Trophoblast cell (in vitro differentiated cells and primary cell): ENCODE results near the gene LAMA5.
A peak's percentile ranks its signal among the peaks of the same experiment; 100 is the strongest.

Experiments
- DNase-seq, 2 donors: peaks; one replicate each; pipeline ENCODE4 v3.0.0-alpha.2; 2016
- H2AFZ ChIP-seq: 2 replicates; pipeline ENCODE4 v1.6.1; 2013; ENCODE audit warnings: low read length, moderate library complexity, mild to moderate bottlenecking; ENCODE audit not compliant: insufficient read depth, poor library complexity
- H2AK5ac ChIP-seq: 2 replicates; pipeline ENCODE4 v1.6.1; 2013; ENCODE audit warnings: mild to moderate bottlenecking, low read length
- H2BK120ac ChIP-seq: 2 replicates; pipeline ENCODE4 v1.6.1; 2013; ENCODE audit warnings: low read length, mild to moderate bottlenecking, moderate library complexity; ENCODE audit not compliant: insufficient read depth, poor library complexity
- H2BK12ac ChIP-seq: 2 replicates; pipeline ENCODE4 v1.6.1; 2013; ENCODE audit warnings: mild to moderate bottlenecking, low read length, moderate library complexity
- H2BK5ac ChIP-seq: 2 replicates; pipeline ENCODE4 v1.6.1; 2013; ENCODE audit warnings: low read length, low read depth, moderate library complexity, mild to moderate bottlenecking; ENCODE audit not compliant: poor library complexity
- H3K14ac ChIP-seq: 2 replicates; pipeline ENCODE4 v1.6.1; 2013; ENCODE audit warnings: mild to moderate bottlenecking, low read length
- H3K18ac ChIP-seq: 2 replicates; pipeline ENCODE4 v1.6.1; 2013; ENCODE audit warnings: mild to moderate bottlenecking, low read length
- H3K23ac ChIP-seq: 2 replicates; pipeline ENCODE4 v1.6.1; 2013; ENCODE audit warnings: low read length
- H3K27ac ChIP-seq: 2 replicates; pipeline ENCODE4 v1.5.1; 2013; ENCODE audit warnings: low read depth, mild to moderate bottlenecking, inconsistent platforms, low read length, moderate library complexity
- H3K27me3 ChIP-seq: 2 replicates; pipeline ENCODE4 v1.6.1; 2013; ENCODE audit warnings: inconsistent platforms, mild to moderate bottlenecking, low read length, moderate library complexity; ENCODE audit not compliant: insufficient read depth
- H3K36me3 ChIP-seq, 2 experiments: 1 replicate in 1 of 2; 2 replicates in 1 of 2; pipeline ENCODE4 v1.6.1; 2013; ENCODE audit warnings: low read length in 2 of 2, mild to moderate bottlenecking in 2 of 2, moderate library complexity in 1 of 2; ENCODE audit not compliant: insufficient read depth in 2 of 2, control insufficient read depth in 1 of 2
- H3K4ac ChIP-seq: 2 replicates; pipeline ENCODE4 v1.6.1; 2013; ENCODE audit warnings: low read depth, mild to moderate bottlenecking, low read length, moderate library complexity
- H3K4me1 ChIP-seq, 2 experiments: 1 replicate in 1 of 2; 2 replicates in 1 of 2; pipeline ENCODE4 v1.6.1; 2013; ENCODE audit warnings: low read length in 2 of 2, mild to moderate bottlenecking in 2 of 2, moderate library complexity in 1 of 2; ENCODE audit not compliant: insufficient read depth in 2 of 2, control insufficient read depth in 1 of 2
- H3K4me2 ChIP-seq: 2 replicates; pipeline ENCODE4 v1.6.1; 2013; ENCODE audit warnings: inconsistent platforms, mild to moderate bottlenecking, low read length, moderate library complexity
- H3K4me3 ChIP-seq: 2 replicates; pipeline ENCODE4 v1.5.1; 2013; ENCODE audit warnings: mild to moderate bottlenecking, low read depth, low read length, inconsistent platforms
- H3K79me1 ChIP-seq: one replicate; pipeline ENCODE4 v1.6.1; 2013; ENCODE audit warnings: low read length
- H3K79me2 ChIP-seq: 2 replicates; pipeline ENCODE4 v1.6.1; 2013; ENCODE audit warnings: low read length, mild to moderate bottlenecking; ENCODE audit not compliant: control insufficient read depth, insufficient read depth, poor library complexity
- H3K9ac ChIP-seq: 2 replicates; pipeline ENCODE4 v1.6.1; 2013; ENCODE audit warnings: mild to moderate bottlenecking, low read length
- H3K9me3 ChIP-seq: 2 replicates; pipeline ENCODE4 v1.6.1; 2013; ENCODE audit warnings: low read depth, mild to moderate bottlenecking, control low read depth, inconsistent platforms, low read length; ENCODE audit not compliant: insufficient read depth
- H4K12ac ChIP-seq: 2 replicates; pipeline ENCODE4 v1.6.1; 2013; ENCODE audit warnings: low read depth, mild to moderate bottlenecking, low read length, moderate library complexity
- H4K8ac ChIP-seq: 2 replicates; pipeline ENCODE4 v1.6.1; 2013; ENCODE audit warnings: low read depth, mild to moderate bottlenecking, low read length, moderate library complexity
- H4K91ac ChIP-seq: one replicate; pipeline ENCODE4 v1.6.1; 2013; ENCODE audit warnings: low read depth, mild to moderate bottlenecking, low read length, moderate library complexity
- WGBS: extraction: QIAGEN DNeasy Blood & Tissue Kit; methylation state at CpG from one replicate; pipeline ENCODE4 v1.1.7; 2013; ENCODE audit warnings: missing lambda C conversion rate; ENCODE audit not compliant: insufficient read length, insufficient coverage; ENCODE audit errors: extremely low coverage; 5-methylcytosine and 5-hydroxymethylcytosine counted together

The LAMA5 gene

DNA sequence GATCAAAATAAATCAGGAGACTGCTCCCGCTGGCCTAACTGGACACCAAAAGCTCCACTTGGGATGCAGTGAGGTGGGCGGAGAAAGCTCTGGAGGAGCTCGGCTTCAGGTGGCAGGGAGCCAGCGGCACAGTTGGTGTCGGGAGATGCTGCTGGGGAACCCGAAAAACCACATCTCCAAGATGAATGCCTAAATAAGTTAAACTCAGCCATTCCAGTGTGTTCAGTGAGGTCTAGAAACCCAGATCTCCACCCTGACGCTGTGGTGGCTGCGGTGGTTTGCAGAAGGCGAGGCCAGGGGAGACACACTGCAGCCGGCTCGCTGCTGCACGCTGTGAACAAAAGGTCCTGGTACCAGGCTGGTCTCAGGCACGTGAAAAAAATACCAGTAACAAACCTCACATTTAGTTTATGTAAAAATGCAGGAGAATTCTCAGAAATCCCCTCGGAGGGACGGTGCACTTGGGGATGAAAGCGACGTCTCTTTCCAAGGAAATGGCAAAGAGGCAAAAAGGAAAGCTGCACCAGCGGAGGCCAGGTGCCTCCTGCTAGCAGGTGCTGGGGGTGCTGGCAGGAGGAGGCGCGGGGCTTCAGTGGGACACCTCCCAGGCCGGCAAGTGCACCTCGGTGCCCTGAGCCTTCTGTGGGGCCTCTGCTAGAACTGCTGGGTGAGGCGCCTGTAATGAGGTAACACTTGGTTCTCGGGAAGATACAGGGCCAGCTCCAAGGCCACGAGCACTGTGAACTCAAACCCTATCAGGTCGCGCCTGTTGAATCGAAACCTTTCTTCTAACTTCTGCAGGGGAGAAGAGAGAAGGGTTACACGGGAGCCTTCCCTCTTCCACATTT lies 23.4 kb upstream of the LAMA5 start:
- Histone ChIP-seq H3K9ac (no peak overlapping the region), H3K4me2 (no peak overlapping the region), H3K4me1 (peaks cover 4 to 8% of the 10 kb centered on the region in 2 experiments), H3K14ac (no peak overlapping the region), H4K12ac (no peak overlapping the region), H3K18ac (no peak overlapping the region), H2BK5ac (no peak overlapping the region), H3K27ac (no peak overlapping the region), H3K36me3 (peaks cover 65 to 67% of the 10 kb centered on the region in 2 experiments), H2BK12ac (no peak overlapping the region), H2AK5ac (no peak overlapping the region), H2AFZ (no peak overlapping the region), H3K23ac (no peak overlapping the region), H4K8ac (no peak overlapping the region), H4K91ac (no peak overlapping the region), H3K9me3 (no peaks in the 10 kb centered on the region), H3K79me1 (peaks cover 12% of the 10 kb centered on the region), H3K79me2 (peaks cover 14% of the 10 kb centered on the region), H3K27me3 (no peaks in the 10 kb centered on the region), H3K4ac (no peak overlapping the region), H2BK120ac (no peak overlapping the region), H3K4me3 (no peak overlapping the region)
- no CpG with 5 or more reads among the region's 29 CpGs for WGBS
- no peak for DNase-seq

DNA sequence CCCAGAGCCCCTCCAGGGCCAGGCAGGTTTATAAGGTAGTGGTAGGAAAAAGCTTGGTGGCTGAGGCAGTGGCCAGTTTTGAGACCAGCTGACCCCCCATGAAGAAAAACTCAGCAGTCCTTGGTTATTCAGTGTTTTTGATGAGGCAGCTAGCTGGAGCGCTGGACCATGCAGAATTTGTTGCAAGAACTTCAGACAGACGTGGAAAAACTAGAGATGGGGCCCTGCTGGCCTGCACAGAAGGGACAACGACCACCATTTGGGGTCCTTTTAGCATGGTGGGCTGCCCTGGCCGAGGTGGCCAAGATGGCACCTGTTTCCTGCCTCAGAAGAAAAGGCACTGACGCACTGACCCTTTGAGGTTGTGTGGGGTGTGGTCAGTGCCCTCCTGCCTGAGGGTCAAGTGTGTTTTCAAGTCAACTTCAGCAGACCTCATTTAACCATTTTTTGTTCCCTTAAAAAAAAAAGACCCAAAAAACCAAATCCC lies 22.5 kb upstream of the LAMA5 start:
- Histone ChIP-seq H3K27me3 (no peaks in the 10 kb centered on the region), H3K79me1 (peaks cover 12% of the 10 kb centered on the region), H3K27ac (no peak overlapping the region), H4K12ac (no peak overlapping the region), H4K8ac (no peak overlapping the region), H2BK12ac (no peak overlapping the region), H3K4me1 (peaks cover 4 to 8% of the 10 kb centered on the region in 2 experiments), H3K9me3 (no peaks in the 10 kb centered on the region), H3K36me3 (peaks cover 65 to 66% of the 10 kb centered on the region in 2 experiments), H3K14ac (no peak overlapping the region), H3K23ac (no peak overlapping the region), H3K4me2 (no peak overlapping the region), H2BK5ac (no peak overlapping the region), H3K18ac (no peak overlapping the region), H4K91ac (no peak overlapping the region), H2AK5ac (no peak overlapping the region), H3K4me3 (no peak overlapping the region), H2BK120ac (no peak overlapping the region), H3K79me2 (peaks cover 14% of the 10 kb centered on the region), H3K9ac (no peak overlapping the region), H2AFZ (no peak overlapping the region), H3K4ac (no peak overlapping the region)
- WGBS: no CpG with 5 or more reads among the region's 5 CpGs
- DNase-seq: no peak

GRCh38 chr20:62388839-62389600 lies 21.9 kb upstream of the LAMA5 start:
- no peak overlapping the region for H3K23ac ChIP-seq
- whole genome bisulfite sequencing: no CpG with 5 or more reads among the region's 11 CpGs
- no peak overlapping the region for H2BK5ac ChIP-seq
- peaks cover 4 to 8% of the 10 kb centered on the region in 2 experiments for H3K4me1 ChIP-seq
- H3K27ac ChIP-seq: no peak overlapping the region
- no peaks in the 10 kb centered on the region for H3K27me3 ChIP-seq
- no peak overlapping the region for H3K14ac ChIP-seq
- H3K4ac ChIP-seq: no peak overlapping the region
- no peak overlapping the region for H3K9ac ChIP-seq
- no peaks in the 10 kb centered on the region for H3K9me3 ChIP-seq
- H3K36me3 ChIP-seq: peaks cover 60% of the 10 kb centered on the region in 2 experiments
- no peak overlapping the region for H4K91ac ChIP-seq
- no peak overlapping the region for H2BK12ac ChIP-seq
- no peak overlapping the region for H3K18ac ChIP-seq
- no peak overlapping the region for H4K8ac ChIP-seq
- H2AFZ ChIP-seq: no peak overlapping the region
- no peak overlapping the region for H4K12ac ChIP-seq
- peak; percentile 20 to 35 for DNase-seq
- H2AK5ac ChIP-seq: no peak overlapping the region
- H3K4me2 ChIP-seq: no peak overlapping the region
- peaks cover 12% of the 10 kb centered on the region for H3K79me1 ChIP-seq
- H3K4me3 ChIP-seq: no peak overlapping the region
- peaks cover 14% of the 10 kb centered on the region for H3K79me2 ChIP-seq
- H2BK120ac ChIP-seq: no peak overlapping the region

DNA sequence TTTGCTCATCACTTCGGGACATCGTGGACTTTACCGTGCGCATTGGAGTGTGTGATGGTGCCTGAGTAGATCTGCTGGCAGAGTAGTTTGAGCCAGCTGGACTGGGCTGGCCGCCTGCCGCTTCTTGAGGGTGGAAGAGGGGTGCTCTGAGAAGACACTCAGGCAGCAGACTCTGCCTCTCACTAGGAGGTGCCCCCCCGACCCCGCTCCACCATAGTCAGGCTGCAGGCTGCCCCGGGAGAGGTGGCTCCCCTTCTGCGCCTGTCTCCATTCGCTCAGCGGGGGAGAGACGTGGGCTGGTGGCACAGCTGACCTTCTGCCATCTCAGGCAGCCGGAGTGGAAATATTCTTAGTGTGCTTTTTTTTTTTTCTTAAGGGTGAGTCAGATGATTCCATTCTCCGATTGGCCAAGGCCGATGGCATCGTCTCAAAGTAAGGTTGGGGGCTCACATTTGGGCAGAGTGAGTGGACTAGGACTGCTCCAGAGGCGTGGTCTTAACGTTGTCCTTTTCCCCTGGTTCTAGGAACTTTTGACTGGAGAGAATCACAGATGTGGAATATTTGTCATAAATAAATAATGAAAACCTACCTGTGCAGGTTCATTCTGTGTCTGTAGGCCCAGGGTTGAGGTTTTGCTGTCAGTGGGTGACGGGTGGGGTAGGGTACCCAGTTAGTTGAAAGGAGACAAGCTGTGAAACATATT lies 21.0 kb upstream of the LAMA5 start:
- Histone ChIP-seq H3K79me2 (peaks cover 14% of the 10 kb centered on the region), H4K8ac (no peak overlapping the region), H3K4me2 (peak overlapping the region; percentile 91), H3K27ac (no peak overlapping the region), H4K12ac (no peak overlapping the region), H3K36me3 (peaks cover 51 to 52% of the 10 kb centered on the region in 2 experiments), H2AFZ (no peak overlapping the region), H3K27me3 (no peaks in the 10 kb centered on the region), H2BK120ac (no peak overlapping the region), H2BK12ac (no peak overlapping the region), H3K4me1 (peaks cover 4 to 8% of the 10 kb centered on the region in 2 experiments), H2AK5ac (no peak overlapping the region), H3K4ac (peak overlapping the region; percentile 96), H3K9ac (peak overlapping the region; percentile 96), H3K23ac (no peak overlapping the region), H3K18ac (no peak overlapping the region), H4K91ac (no peak overlapping the region), H2BK5ac (no peak overlapping the region), H3K4me3 (peak overlapping the region; percentile 93), H3K14ac (no peak overlapping the region), H3K9me3 (no peaks in the 10 kb centered on the region), H3K79me1 (peaks cover 12% of the 10 kb centered on the region)
- no peak for DNase-seq
- WGBS: no CpG with 5 or more reads among the region's 20 CpGs
